Trophoblast cell (in vitro differentiated cells and primary cell): ENCODE measurements around the gene CDKN2C.
"Not testable (repeated sequence)": the region's sequence is repeated elsewhere in the genome, so short reads cannot be mapped to it uniquely, and the experiment has no call there.

Experiments
- DNase-seq, 2 donors: peaks; one replicate each; pipeline ENCODE4 v3.0.0-alpha.2; 2016
- H2AFZ ChIP-seq: 2 replicates; pipeline ENCODE4 v1.6.1; 2013; ENCODE audit warnings: low read length, moderate library complexity, mild to moderate bottlenecking; ENCODE audit not compliant: insufficient read depth, poor library complexity
- H2AK5ac ChIP-seq: 2 replicates; pipeline ENCODE4 v1.6.1; 2013; ENCODE audit warnings: mild to moderate bottlenecking, low read length
- H2BK120ac ChIP-seq: 2 replicates; pipeline ENCODE4 v1.6.1; 2013; ENCODE audit warnings: low read length, mild to moderate bottlenecking, moderate library complexity; ENCODE audit not compliant: insufficient read depth, poor library complexity
- H2BK12ac ChIP-seq: 2 replicates; pipeline ENCODE4 v1.6.1; 2013; ENCODE audit warnings: mild to moderate bottlenecking, low read length, moderate library complexity
- H2BK5ac ChIP-seq: 2 replicates; pipeline ENCODE4 v1.6.1; 2013; ENCODE audit warnings: low read length, low read depth, moderate library complexity, mild to moderate bottlenecking; ENCODE audit not compliant: poor library complexity
- H3K14ac ChIP-seq: 2 replicates; pipeline ENCODE4 v1.6.1; 2013; ENCODE audit warnings: mild to moderate bottlenecking, low read length
- H3K18ac ChIP-seq: 2 replicates; pipeline ENCODE4 v1.6.1; 2013; ENCODE audit warnings: mild to moderate bottlenecking, low read length
- H3K23ac ChIP-seq: 2 replicates; pipeline ENCODE4 v1.6.1; 2013; ENCODE audit warnings: low read length
- H3K27ac ChIP-seq: 2 replicates; pipeline ENCODE4 v1.5.1; 2013; ENCODE audit warnings: low read depth, mild to moderate bottlenecking, inconsistent platforms, low read length, moderate library complexity
- H3K27me3 ChIP-seq: 2 replicates; pipeline ENCODE4 v1.6.1; 2013; ENCODE audit warnings: inconsistent platforms, mild to moderate bottlenecking, low read length, moderate library complexity; ENCODE audit not compliant: insufficient read depth
- H3K36me3 ChIP-seq, 2 experiments: 1 replicate in 1 of 2; 2 replicates in 1 of 2; pipeline ENCODE4 v1.6.1; 2013; ENCODE audit warnings: low read length in 2 of 2, mild to moderate bottlenecking in 2 of 2, moderate library complexity in 1 of 2; ENCODE audit not compliant: insufficient read depth in 2 of 2, control insufficient read depth in 1 of 2
- H3K4ac ChIP-seq: 2 replicates; pipeline ENCODE4 v1.6.1; 2013; ENCODE audit warnings: low read depth, mild to moderate bottlenecking, low read length, moderate library complexity
- H3K4me1 ChIP-seq, 2 experiments: 1 replicate in 1 of 2; 2 replicates in 1 of 2; pipeline ENCODE4 v1.6.1; 2013; ENCODE audit warnings: low read length in 2 of 2, mild to moderate bottlenecking in 2 of 2, moderate library complexity in 1 of 2; ENCODE audit not compliant: insufficient read depth in 2 of 2, control insufficient read depth in 1 of 2
- H3K4me2 ChIP-seq: 2 replicates; pipeline ENCODE4 v1.6.1; 2013; ENCODE audit warnings: inconsistent platforms, mild to moderate bottlenecking, low read length, moderate library complexity
- H3K4me3 ChIP-seq: 2 replicates; pipeline ENCODE4 v1.5.1; 2013; ENCODE audit warnings: mild to moderate bottlenecking, low read depth, low read length, inconsistent platforms
- H3K79me1 ChIP-seq: one replicate; pipeline ENCODE4 v1.6.1; 2013; ENCODE audit warnings: low read length
- H3K79me2 ChIP-seq: 2 replicates; pipeline ENCODE4 v1.6.1; 2013; ENCODE audit warnings: low read length, mild to moderate bottlenecking; ENCODE audit not compliant: control insufficient read depth, insufficient read depth, poor library complexity
- H3K9ac ChIP-seq: 2 replicates; pipeline ENCODE4 v1.6.1; 2013; ENCODE audit warnings: mild to moderate bottlenecking, low read length
- H3K9me3 ChIP-seq: 2 replicates; pipeline ENCODE4 v1.6.1; 2013; ENCODE audit warnings: low read depth, mild to moderate bottlenecking, control low read depth, inconsistent platforms, low read length; ENCODE audit not compliant: insufficient read depth
- H4K12ac ChIP-seq: 2 replicates; pipeline ENCODE4 v1.6.1; 2013; ENCODE audit warnings: low read depth, mild to moderate bottlenecking, low read length, moderate library complexity
- H4K8ac ChIP-seq: 2 replicates; pipeline ENCODE4 v1.6.1; 2013; ENCODE audit warnings: low read depth, mild to moderate bottlenecking, low read length, moderate library complexity
- H4K91ac ChIP-seq: one replicate; pipeline ENCODE4 v1.6.1; 2013; ENCODE audit warnings: low read depth, mild to moderate bottlenecking, low read length, moderate library complexity
- WGBS: extraction: QIAGEN DNeasy Blood & Tissue Kit; methylation state at CpG from one replicate; pipeline ENCODE4 v1.1.7; 2013; ENCODE audit warnings: missing lambda C conversion rate; ENCODE audit not compliant: insufficient read length, insufficient coverage; ENCODE audit errors: extremely low coverage; 5-methylcytosine and 5-hydroxymethylcytosine counted together

CDKN2C gene

DNA sequence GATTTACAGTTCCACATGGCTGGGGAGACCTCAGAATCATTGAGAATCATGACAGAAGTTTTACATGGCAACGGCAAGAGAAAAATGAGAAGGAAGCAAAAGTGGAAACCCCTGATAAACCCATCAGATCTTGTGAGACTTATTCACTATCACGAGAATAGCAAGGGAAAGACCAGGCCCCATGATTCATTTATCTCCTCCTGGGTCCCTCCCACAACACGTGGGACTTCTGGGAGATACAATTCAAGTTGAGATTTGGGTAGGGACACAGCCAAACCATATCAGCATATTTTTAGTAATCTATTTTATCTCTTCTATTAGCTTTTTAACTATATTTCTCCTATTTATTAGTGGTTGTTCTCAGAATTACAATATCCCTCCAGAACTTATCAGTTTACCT is 36.3 kb upstream of the CDKN2C start:
- not testable (repeated sequence) for H3K79me2 ChIP-seq, H3K18ac ChIP-seq, H2AK5ac ChIP-seq, H3K79me1 ChIP-seq, H2BK120ac ChIP-seq, H3K4me2 ChIP-seq, H2BK5ac ChIP-seq, H3K9me3 ChIP-seq, H3K4ac ChIP-seq, H3K4me1 ChIP-seq, H4K91ac ChIP-seq, DNase-seq, H3K4me3 ChIP-seq, H3K27me3 ChIP-seq, H3K36me3 ChIP-seq, H4K8ac ChIP-seq, H3K9ac ChIP-seq, H3K23ac ChIP-seq, H3K27ac ChIP-seq, H2BK12ac ChIP-seq, H2AFZ ChIP-seq, H3K14ac ChIP-seq, H4K12ac ChIP-seq
- WGBS: no CpG with 5 or more reads among the region's 3 CpGs

DNA sequence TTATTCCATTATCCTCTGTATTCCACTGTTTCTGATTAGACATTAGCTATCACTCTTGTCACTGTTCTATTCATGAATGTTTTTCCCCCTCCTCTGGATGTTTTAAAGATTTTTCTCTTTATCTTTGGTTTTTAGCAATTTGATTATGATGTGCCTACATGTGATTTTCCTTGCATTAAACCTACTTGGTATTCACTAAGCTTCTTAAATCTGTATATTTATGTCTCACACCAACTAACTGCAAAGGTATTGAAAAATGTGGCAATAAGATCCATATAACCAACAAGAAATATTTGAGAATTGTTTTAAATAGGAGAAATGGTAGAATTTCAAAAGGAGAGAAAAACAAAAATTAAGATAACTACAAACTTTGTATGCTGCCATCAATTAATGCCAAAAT is 35.2 kb upstream of the CDKN2C start:
- no peak overlapping the region for H3K4me3 ChIP-seq
- no peaks in the 10 kb centered on the region for H3K79me2 ChIP-seq
- H3K36me3 ChIP-seq: no peaks in the 10 kb centered on the region
- no peak overlapping the region for H2BK120ac ChIP-seq
- no peak overlapping the region for H3K4ac ChIP-seq
- H3K4me1 ChIP-seq: no peaks in the 10 kb centered on the region
- H3K79me1 ChIP-seq: no peaks in the 10 kb centered on the region
- H3K23ac ChIP-seq: no peak overlapping the region
- no peak overlapping the region for H2BK12ac ChIP-seq
- H2AK5ac ChIP-seq: no peak overlapping the region
- H2AFZ ChIP-seq: no peak overlapping the region
- DNase-seq: no peak
- H3K9me3 ChIP-seq: no peaks in the 10 kb centered on the region
- no peak overlapping the region for H4K12ac ChIP-seq
- no peak overlapping the region for H3K14ac ChIP-seq
- no peaks in the 10 kb centered on the region for H3K27me3 ChIP-seq
- H4K91ac ChIP-seq: no peak overlapping the region
- no peak overlapping the region for H4K8ac ChIP-seq
- H3K9ac ChIP-seq: no peak overlapping the region
- no peak overlapping the region for H3K18ac ChIP-seq
- no peak overlapping the region for H3K27ac ChIP-seq
- H2BK5ac ChIP-seq: no peak overlapping the region
- no peak overlapping the region for H3K4me2 ChIP-seq

DNA sequence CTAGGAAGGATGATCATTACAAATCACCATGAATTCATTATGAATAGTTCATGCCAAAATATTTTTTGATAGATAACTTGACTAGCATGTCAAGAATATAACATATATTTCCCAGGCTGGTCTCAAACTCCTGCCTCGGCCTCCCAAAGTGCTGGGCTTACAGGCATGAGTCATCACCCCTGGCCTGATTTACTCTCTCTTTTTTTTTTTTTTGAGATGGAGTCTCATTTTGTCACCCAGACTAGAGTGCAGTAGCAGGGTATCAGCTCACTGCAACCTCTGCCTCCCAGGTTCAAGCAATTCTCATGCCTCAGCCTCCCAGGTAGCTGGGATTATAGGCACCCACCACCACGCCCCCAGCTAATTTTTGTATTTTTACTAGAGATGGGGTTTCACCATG is 34.8 kb upstream of the CDKN2C start:
- not testable (repeated sequence) for H3K14ac ChIP-seq, H2BK12ac ChIP-seq, H3K4me3 ChIP-seq, H3K9me3 ChIP-seq, H3K4ac ChIP-seq, H3K4me1 ChIP-seq, H3K18ac ChIP-seq, H3K79me2 ChIP-seq, H3K27ac ChIP-seq, H2BK5ac ChIP-seq, H3K4me2 ChIP-seq, H3K9ac ChIP-seq, H3K36me3 ChIP-seq, H2AK5ac ChIP-seq, H2BK120ac ChIP-seq, H4K8ac ChIP-seq, DNase-seq, H3K27me3 ChIP-seq, H4K91ac ChIP-seq, H4K12ac ChIP-seq, H3K79me1 ChIP-seq, H3K23ac ChIP-seq, H2AFZ ChIP-seq
- no CpG with 5 or more reads among the region's 2 CpGs for WGBS

DNA sequence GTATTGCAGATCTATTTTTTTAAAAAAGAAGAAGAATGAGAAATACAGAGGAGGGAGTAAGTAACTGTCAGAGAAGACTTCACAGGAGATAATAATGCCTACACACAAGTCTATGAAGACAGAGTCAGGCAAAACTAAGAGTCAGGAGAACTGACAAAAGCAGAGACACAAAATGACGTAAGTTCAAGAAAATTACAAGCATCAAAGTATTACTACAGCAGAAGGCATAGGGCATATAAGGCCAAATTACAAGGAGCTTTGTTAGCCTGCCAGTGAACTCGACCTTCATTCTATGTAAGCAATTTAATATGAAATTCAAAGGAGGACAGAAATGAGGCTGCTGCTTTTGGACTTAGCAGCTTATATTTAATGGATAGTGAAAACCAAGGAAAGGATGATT is 33.7 kb upstream of the CDKN2C start:
- Histone ChIP-seq H2BK12ac (no peak overlapping the region), H3K9ac (no peak overlapping the region), H2AFZ (no peak overlapping the region), H3K27ac (no peak overlapping the region), H4K12ac (no peak overlapping the region), H3K9me3 (no peaks in the 10 kb centered on the region), H3K79me1 (no peaks in the 10 kb centered on the region), H3K4ac (no peak overlapping the region), H3K14ac (no peak overlapping the region), H4K91ac (no peak overlapping the region), H2AK5ac (no peak overlapping the region), H3K4me1 (no peaks in the 10 kb centered on the region), H3K4me2 (no peak overlapping the region), H3K18ac (no peak overlapping the region), H3K79me2 (no peaks in the 10 kb centered on the region), H3K27me3 (no peaks in the 10 kb centered on the region), H3K23ac (no peak overlapping the region), H2BK120ac (no peak overlapping the region), H4K8ac (no peak overlapping the region), H3K4me3 (no peak overlapping the region), H3K36me3 (no peaks in the 10 kb centered on the region), H2BK5ac (no peak overlapping the region)
- no CpG with 5 or more reads among the region's 2 CpGs for WGBS
- DNase-seq: peak in 1 of 2 donors; percentile 50

DNA sequence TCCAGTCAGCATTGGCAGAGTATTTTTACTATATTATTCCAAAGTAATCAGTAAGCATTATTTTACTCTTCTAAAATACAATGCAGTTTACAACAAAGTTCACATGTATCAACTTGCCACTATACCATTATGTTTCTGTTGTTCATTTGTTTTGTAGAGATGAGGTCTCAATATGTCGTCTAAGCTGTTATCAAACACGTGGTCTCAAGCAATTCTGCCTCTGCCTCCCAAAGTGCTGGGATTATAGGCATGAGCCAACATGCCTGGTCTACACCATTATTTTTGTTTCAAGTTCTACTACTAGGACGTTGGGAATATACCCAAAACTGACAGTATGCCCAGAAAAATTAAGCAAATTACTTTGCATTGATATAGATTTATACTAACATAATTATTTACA is 29.8 kb upstream of the CDKN2C start:
- H2BK120ac ChIP-seq: no peak overlapping the region
- H3K9ac ChIP-seq: no peak overlapping the region
- no peak overlapping the region for H3K4ac ChIP-seq
- H3K27me3 ChIP-seq: no peaks in the 10 kb centered on the region
- no peak overlapping the region for H3K23ac ChIP-seq
- H3K27ac ChIP-seq: no peak overlapping the region
- WGBS: no CpG with 5 or more reads among the region's 3 CpGs
- no peaks in the 10 kb centered on the region for H3K79me2 ChIP-seq
- H2BK5ac ChIP-seq: no peak overlapping the region
- no peak overlapping the region for H3K4me3 ChIP-seq
- H3K4me1 ChIP-seq: no peaks in the 10 kb centered on the region
- no peak overlapping the region for H2BK12ac ChIP-seq
- no peaks in the 10 kb centered on the region for H3K79me1 ChIP-seq
- no peak for DNase-seq
- no peak overlapping the region for H2AK5ac ChIP-seq
- no peak overlapping the region for H4K91ac ChIP-seq
- H3K4me2 ChIP-seq: no peak overlapping the region
- no peak overlapping the region for H4K12ac ChIP-seq
- no peak overlapping the region for H3K14ac ChIP-seq
- H3K36me3 ChIP-seq: no peaks in the 10 kb centered on the region
- no peak overlapping the region for H2AFZ ChIP-seq
- no peaks in the 10 kb centered on the region for H3K9me3 ChIP-seq
- H3K18ac ChIP-seq: no peak overlapping the region
- H4K8ac ChIP-seq: no peak overlapping the region
